Panc1 (cell line): ENCODE data around the gene CELF2.

Source experiments
- POLR2AphosphoS5 ChIP-seq: IDR thresholded peaks from 2 replicates; pipeline ENCODE4 v1.6.1; 2012; ENCODE audit warnings: mild to moderate bottlenecking, low read depth, low read length, moderate library complexity
- TCF7L2 ChIP-seq: IDR thresholded peaks from 2 replicates; pipeline ENCODE4 v1.6.1; 2011; ENCODE audit warnings: mild to moderate bottlenecking, low read depth, low read length, inconsistent platforms

GRCh38 chr10:10995120-10995519, 22.6 kb upstream of the CELF2 start:
- TF ChIP-seq POLR2AphosphoS5 (no peak), TCF7L2 (no peak)
